NCI-H345 treated with DMSO at 0.1 percent for 48 hours (cell line): Measurements from ENCODE around the gene WDR82.

ENCODE experiments used
- DNase-seq: peaks from one replicate; lab custom pipeline; 2025; ENCODE audit not compliant: unreplicated experiment; lab: John Stamatoyannopoulos, UW

The WDR82 gene

GRCh38 chr3:52227117-52227516 lies 51.3 kb downstream of the WDR82 start:
- DNase-seq, result no peak

- DNase-seq, result no peak
Measured at GRCh38 chr3:52226229-52226817, 52.1 kb downstream of the WDR82 start.

GRCh38 chr3:52225452-52226228 lies 52.8 kb downstream of the WDR82 start, which contains the start of gene TLR9:
TLR9 (minus strand) TSS chr3:52225645; CDS start chr3:52225529, 116 bp downstream.
- DNase-seq, result no peak

- DNase-seq, result no peak
Measured at GRCh38 chr3:52223449-52224408, 54.7 kb downstream of the WDR82 start.

GRCh38 chr3:52222319-52223221 lies 55.9 kb downstream of the WDR82 start:
- no peak for DNase-seq

GRCh38 chr3:52221563-52222318 lies 56.7 kb downstream of the WDR82 start:
- DNase-seq, result no peak

GRCh38 chr3:52221141-52221562 lies 57.3 kb downstream of the WDR82 start:
- no peak for DNase-seq

GRCh38 chr3:52220380-52221026 lies 57.9 kb downstream of the WDR82 start:
- peak; percentile 9 for DNase-seq

- no peak for DNase-seq
Measured at GRCh38 chr3:52218937-52219650, 59.4 kb downstream of the WDR82 start.

GRCh38 chr3:52218454-52218853 lies 60.0 kb downstream of the WDR82 start:
- no peak for DNase-seq

GRCh38 chr3:52218026-52218425 lies 60.4 kb downstream of the WDR82 start:
- DNase-seq, result no peak

GRCh38 chr3:52217409-52217805 lies 61.0 kb downstream of the WDR82 start:
- DNase-seq, result no peak

GRCh38 chr3:52216585-52217408 lies 61.7 kb downstream of the WDR82 start:
- DNase-seq, result no peak

- no peak for DNase-seq
Measured at GRCh38 chr3:52215351-52215750, 63.1 kb downstream of the WDR82 start.

- DNase-seq, result no peak
Measured at GRCh38 chr3:52213901-52214300, 64.5 kb downstream of the WDR82 start.

GRCh38 chr3:52213005-52213404 lies 65.4 kb downstream of the WDR82 start:
- no peak for DNase-seq

GRCh38 chr3:52211268-52211891 lies 67.1 kb downstream of the WDR82 start:
- DNase-seq, result no peak
